Frontal cortex (tissue), 4 donors: ENCODE measurements around the gene RORC. TPM values are rescaled to one million over a fixed set of nuclear protein-coding genes. Genes with fewer than 3 reads are reported as not detected.

Experiments
- DNase-seq, 2 donors: peaks; one replicate each; pipeline ENCODE4 v3.0.0; 2012; ENCODE audit warnings: low spot score in 2 of 2
- FAIRE-seq: peaks from 2 replicates; lab custom pipeline; 2012; peaks lifted over from hg19 to GRCh38; lab: Jason Lieb, UNC
- total RNA-seq: library from RNA; depleted of rRNA; stranded (reverse); fragments of >200 nt; gene quantifications from one replicate; pipeline ENCODE4 v1.2.3, GENCODE V29; 2014
- donor health status: control.
- donor health status: control.
- donor health status: control.

Gene RORC
- total RNA-seq, 1 donor from 2014 or later = under 0.01 TPM

DNA sequence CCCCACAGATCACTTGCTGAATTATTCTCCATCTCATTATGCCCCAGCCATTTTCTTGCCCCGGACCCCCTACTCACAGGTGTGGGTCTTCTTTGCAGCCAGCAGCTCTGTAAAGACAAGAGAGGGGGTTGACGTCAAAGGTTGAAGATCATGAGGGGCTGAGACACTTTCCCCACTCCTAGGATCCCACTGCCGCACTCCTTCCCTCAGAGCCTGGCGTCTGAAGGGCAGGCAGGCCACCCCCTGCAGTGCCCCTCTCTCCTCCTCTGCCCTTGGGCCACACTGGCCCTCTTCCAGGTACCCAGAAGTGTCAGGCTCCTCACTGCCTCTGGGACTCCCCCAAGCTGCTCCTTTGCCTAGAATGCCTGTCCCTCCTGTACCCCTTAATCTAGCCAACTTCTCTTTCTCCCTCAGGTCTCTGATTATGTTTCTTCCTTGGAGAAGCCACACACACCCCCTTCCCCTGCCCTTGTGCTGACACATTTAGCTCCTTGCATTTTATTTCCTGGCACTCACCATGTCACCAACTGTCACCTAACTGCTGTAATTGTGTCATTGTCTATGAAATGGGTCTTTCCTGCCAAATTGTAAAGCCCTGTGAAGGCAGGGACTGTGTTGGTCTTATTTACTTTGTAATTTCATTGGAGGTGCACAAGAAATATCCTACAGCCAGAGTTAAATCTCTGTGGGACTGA, 2.1 kb downstream of the RORC start:
- no peak for FAIRE-seq
- DNase-seq = no peak

- FAIRE-seq (no peak), DNase-seq (peak in 1 of 2 donors; percentile 62)
Observed at GRCh38 chr1:151828921-151829320, 2.7 kb downstream of the RORC start.

- DNase-seq = no peak
- no peak for FAIRE-seq
Observed at GRCh38 chr1:151827853-151828252, 3.7 kb downstream of the RORC start.

- no peak for FAIRE-seq
- DNase-seq = no peak
Observed at GRCh38 chr1:151825751-151826660, 5.6 kb downstream of the RORC start.

DNA sequence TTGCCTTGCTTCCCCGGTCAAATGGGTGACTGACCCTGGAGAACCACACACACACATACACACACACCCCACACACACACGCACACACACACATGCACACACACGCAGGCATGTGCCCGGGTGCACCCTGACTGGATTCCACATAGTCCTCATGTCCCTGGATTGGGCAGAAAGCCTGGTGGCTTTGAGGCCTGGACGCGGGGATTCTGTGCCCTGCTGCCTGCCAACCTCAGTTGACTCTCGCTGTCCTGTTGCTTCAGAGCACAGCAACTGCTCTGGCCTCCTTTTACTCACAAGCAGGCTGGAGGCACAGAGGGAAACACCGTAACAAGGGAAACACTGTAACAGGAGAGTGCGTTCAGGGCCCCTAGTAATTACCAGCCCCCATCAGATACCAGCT, 6.4 kb downstream of the RORC start:
- FAIRE-seq = no peak

GRCh38 chr1:151823175-151823574, 8.4 kb downstream of the RORC start:
- FAIRE-seq = no peak

More for the DNA sequence above, 6.4 kb downstream of the RORC start:
- DNase-seq = no peak

DNA sequence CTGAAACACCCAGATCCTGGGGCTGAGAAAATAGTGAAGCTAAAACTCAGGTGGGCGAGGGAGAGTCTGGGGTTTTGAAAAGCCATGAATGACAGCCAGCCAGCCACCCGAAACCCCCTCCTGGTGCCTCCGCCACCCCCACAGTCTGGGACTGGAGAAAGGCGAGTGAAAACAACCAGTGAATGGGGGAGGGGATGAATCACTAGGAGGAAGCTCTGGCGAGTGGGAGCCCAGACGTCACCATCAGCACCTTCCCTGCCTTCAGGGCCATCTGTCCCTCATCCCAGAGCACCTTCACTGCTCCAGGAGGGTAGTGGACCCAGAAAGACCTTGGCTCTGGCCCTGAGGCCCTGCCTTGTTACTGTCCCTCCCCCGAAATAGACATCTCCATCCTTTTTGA, 9.2 kb downstream of the RORC start:
- no peak for FAIRE-seq
- no peak for DNase-seq

More at GRCh38 chr1:151823175-151823574, 8.4 kb downstream of the RORC start:
- no peak for DNase-seq

- no peak for FAIRE-seq
- DNase-seq = no peak
Observed at GRCh38 chr1:151820940-151821339, 10.7 kb downstream of the RORC start.

GRCh38 chr1:151819976-151820623, 11.5 kb downstream of the RORC start:
- FAIRE-seq = no peak
- no peak for DNase-seq

GRCh38 chr1:151819227-151819835, 12.3 kb downstream of the RORC start:
- no peak for DNase-seq
- no peak for FAIRE-seq

- no peak for FAIRE-seq
- no peak for DNase-seq
Observed at GRCh38 chr1:151817353-151817730, 14.3 kb downstream of the RORC start.

DNA sequence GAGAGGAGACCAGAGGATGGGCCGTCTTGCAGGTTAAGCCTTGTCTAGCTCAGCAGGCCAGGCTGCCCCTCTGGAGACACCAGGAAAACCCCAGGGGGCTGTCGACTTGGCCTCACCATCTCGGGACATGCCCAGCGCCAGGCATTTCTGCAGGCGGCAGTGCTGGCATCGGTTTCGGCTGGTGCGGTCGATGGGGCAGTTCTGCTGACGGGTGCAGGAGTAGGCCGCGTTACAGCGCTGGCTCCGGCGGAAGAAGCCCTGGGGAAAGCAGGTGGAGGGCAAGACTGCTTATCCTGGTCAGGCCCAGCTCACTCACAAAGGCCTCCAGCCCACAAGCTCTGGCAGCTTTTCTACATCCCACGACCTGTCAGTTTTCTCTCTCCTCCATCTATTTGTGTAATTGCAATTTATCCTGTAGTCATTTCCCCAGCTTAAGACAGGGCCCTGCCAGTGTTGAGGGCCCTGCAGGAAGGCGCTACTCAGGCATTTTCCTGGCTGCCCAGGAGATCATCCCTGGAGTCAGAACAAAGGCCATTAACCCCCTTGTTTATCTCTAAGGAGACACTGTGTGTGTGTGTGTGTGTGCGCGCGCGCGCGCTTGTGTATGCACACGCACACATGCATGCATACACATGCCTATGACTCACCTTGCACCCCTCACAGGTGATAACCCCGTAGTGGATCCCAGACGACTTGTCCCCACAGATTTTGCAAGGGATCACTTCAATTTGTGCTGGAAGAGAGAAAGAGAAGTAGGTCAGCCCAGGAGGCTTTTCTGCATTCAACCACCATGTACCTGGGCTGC, 14.9 kb downstream of the RORC start:
- DNase-seq = no peak
- no peak for FAIRE-seq

DNA sequence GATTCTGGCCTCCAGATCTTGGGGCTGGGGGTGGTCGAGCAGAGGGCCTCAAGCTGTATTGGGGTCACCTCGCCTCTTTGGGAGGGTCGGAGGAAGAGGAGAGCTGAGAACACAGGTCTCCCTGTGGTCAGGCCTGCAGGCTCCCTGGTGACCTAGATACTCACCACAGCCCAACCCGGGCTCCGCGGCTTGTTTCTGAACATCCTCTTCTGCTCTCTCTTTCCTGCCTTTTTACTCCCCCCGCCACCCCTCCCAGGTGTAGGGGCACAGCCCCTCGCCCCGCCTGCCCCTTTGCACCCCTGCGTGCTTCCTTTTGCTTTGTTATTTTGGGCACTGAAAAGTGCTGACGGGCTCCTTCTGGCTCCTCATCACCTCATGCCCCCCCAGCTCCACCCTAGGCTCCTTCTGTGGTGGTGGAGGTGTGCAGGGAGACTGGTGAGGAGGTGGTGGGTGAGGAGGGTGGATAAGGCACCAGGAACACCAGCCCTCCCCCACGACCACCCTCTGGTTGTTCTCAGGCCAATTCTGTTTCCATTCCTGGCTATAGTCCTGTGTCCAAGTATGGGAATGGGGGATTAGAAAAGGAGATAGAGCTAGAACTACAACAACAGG, 15.8 kb downstream of the RORC start:
- FAIRE-seq (no peak), DNase-seq (no peak)

GRCh38 chr1:151814971-151815545, 16.5 kb downstream of the RORC start:
- no peak for DNase-seq
- no peak for FAIRE-seq

- DNase-seq (no peak), FAIRE-seq (no peak)
Observed at GRCh38 chr1:151814426-151814825, 17.2 kb downstream of the RORC start.

DNA sequence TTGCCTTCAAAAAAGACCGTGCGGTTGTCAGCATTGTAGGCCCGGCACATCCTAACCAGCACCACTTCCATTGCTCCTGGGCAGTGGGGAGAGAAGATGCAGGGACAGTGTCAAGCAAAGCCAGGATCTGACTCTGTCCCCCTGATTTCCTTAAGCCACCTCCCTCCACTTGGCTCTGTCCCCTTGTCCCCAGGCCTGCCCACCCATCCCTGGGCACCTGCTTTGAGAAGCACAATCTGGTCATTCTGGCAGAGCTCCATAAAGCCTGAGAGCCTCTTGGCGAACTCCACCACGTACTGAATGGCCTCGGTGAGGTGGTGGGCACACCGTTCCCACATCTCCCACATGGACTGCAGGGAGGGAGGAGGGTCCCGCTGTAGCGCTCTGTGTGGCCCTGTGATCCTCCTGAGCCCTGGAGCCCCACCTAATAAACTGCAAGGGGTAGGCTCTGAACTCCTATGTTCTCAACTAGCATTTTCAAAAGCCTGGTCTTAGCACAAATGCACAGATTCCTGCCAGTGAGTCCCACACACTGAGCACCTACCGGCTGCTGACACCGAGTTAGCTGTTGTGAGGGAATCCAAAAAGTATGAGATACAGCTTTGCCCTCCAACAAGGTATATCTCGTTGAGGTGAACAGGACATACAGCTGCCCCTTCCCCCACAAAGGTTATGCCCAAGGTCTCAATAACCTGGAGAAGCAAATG, 18.2 kb downstream of the RORC start:
- no peak for DNase-seq
- no peak for FAIRE-seq

DNA sequence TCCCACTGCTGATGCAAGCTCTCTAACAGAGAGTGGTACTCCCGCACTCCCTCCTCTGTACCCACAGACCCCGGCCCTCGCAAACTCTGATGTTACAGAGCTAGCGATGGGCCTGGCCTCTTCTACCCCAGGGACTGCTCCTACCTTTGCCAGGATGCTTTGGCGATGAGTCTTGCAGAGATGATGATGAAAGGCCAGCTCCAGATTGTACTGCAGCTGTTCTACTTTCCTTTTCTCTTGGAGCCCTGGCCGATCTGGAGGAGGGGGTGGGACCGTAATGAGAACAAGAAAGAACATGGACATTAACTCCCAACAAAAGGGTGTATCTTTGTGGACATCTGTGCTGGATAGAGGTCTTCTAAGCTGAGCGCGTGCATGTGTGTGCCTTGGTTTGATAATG, 20.4 kb downstream of the RORC start:
- no peak for FAIRE-seq
- DNase-seq = no peak

- no peak for DNase-seq
- FAIRE-seq = no peak
Observed at GRCh38 chr1:151809985-151810556, 21.5 kb downstream of the RORC start.
